Esophagus muscularis mucosa (tissue), 3 donors: ENCODE results near the gene CEP97.

ENCODE experiments used
- POLR2A ChIP-seq: fragments of 450-650 bp; IDR thresholded peaks from one replicate; pipeline ENCODE4 v1.6.1; 2017; ENCODE audit warnings: antibody characterized with exemption, moderate library complexity, mild to moderate bottlenecking, low read depth
- POLR2AphosphoS5 ChIP-seq, 2 donors: sonication (generic); formaldehyde crosslinking; IDR thresholded peaks; one replicate each; pipeline ENCODE4 v1.6.1; 2017; ENCODE audit warnings: antibody characterized with exemption in 2 of 2
- TF ChIP-seq, protein P1 (sequence below), 3 experiments: fragments of 200-600 bp in 2 of 3; fragments of 450-650 bp in 1 of 3; sonication (generic) in 2 of 3; IDR thresholded peaks; one replicate each; pipeline ENCODE4 v1.5.1; 2017 to 2019; ENCODE audit warnings: antibody characterized with exemption in 3 of 3, mild to moderate bottlenecking in 2 of 3, moderate library complexity in 1 of 3

DNA sequence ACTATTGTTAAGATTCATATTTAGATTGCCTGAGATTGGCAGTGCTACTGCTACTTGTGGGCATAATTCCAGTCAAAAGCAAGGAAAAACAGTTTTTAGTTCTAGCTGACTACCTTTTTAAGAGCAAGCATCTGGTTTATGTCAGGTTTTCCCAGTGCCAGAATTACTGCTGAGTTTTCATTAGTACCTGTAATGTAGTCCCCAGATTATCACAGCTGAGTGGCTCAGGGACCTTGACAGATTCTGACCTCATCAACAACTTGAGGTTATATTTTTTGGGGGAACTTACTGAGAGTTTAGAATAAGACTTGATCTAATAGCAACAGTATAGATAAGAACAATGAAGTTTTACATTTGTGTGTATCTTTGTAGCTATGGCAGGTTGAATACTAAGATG lies 85.6 kb downstream of the CEP97 start:
- peak in 1 of 2 donors; percentile 28 for TF ChIP-seq POLR2AphosphoS5 (IDR thresholded peaks at IDR 0.05)
- no peak for TF ChIP-seq POLR2A
- TF ChIP-seq, protein P1, sequence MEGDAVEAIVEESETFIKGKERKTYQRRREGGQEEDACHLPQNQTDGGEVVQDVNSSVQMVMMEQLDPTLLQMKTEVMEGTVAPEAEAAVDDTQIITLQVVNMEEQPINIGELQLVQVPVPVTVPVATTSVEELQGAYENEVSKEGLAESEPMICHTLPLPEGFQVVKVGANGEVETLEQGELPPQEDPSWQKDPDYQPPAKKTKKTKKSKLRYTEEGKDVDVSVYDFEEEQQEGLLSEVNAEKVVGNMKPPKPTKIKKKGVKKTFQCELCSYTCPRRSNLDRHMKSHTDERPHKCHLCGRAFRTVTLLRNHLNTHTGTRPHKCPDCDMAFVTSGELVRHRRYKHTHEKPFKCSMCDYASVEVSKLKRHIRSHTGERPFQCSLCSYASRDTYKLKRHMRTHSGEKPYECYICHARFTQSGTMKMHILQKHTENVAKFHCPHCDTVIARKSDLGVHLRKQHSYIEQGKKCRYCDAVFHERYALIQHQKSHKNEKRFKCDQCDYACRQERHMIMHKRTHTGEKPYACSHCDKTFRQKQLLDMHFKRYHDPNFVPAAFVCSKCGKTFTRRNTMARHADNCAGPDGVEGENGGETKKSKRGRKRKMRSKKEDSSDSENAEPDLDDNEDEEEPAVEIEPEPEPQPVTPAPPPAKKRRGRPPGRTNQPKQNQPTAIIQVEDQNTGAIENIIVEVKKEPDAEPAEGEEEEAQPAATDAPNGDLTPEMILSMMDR (IDR thresholded peaks at IDR 0.05) = no peak
